Esophagus mucosa (tissue), 1 donor: ENCODE data around the gene CLHC1. TPM values are rescaled to one million over a fixed set of nuclear protein-coding genes. Genes with fewer than 3 reads are reported as not detected.
"Not testable (repeated sequence)": the region's sequence is repeated elsewhere in the genome, so short reads cannot be mapped to it uniquely, and the experiment has no call there.

Source experiments
- ATAC-seq: fragments of 200-7000 bp; cut with Tn5 transposase; one replicate; pipeline ENCODE4 v1.9.1; 2020
- total RNA-seq: library from RNA; stranded (reverse); gene quantifications from one replicate; pipeline ENCODE4 v1.2.4, GENCODE V29; 2023
- donor health status: DM: yes; HTN: yes; CAD: no.

CLHC1 gene
- total RNA-seq, 1 donor from 2014 or later: 5.3 TPM

GRCh38 chr2:55133467-55134315, 98.4 kb downstream of the CLHC1 start:
- peak; percentile 88 for ATAC-seq

- ATAC-seq: no peak
Measured at GRCh38 chr2:55130849-55131248, 101.2 kb downstream of the CLHC1 start.

- not testable (repeated sequence) for ATAC-seq
Measured at GRCh38 chr2:55126643-55127042, 105.5 kb downstream of the CLHC1 start.

Other genes starting within 250 kb of the CLHC1 start
- gene RTN4, start 181.8 kb downstream of the CLHC1 start, total RNA-seq: 137 TPM
- gene RPS27A, start 395 bp upstream of the CLHC1 start, total RNA-seq: 846 TPM
- 24.5 TPM for gene MTIF2, start 36.9 kb upstream of the CLHC1 start, total RNA-seq
- gene CCDC88A, start 187.6 kb upstream of the CLHC1 start, total RNA-seq: 13.2 TPM